MCF 10A (cell line): ENCODE measurements around the gene AMACR. TPM values are rescaled to one million over a fixed set of nuclear protein-coding genes. Genes with fewer than 3 reads are reported as not detected.

ENCODE experiments used
- BruUV-seq: library from RNA; stranded (reverse); fragments of 400-500 nt; replicated peaks from 2 replicates; lab custom pipeline; 2021; lab: Mats Ljungman, UMichigan
- CTCF ChIA-PET: fragments of 300-600 bp; sonication (Branson Sonifier 250); formaldehyde crosslinking; extraction: SDS; loops from one replicate; lab custom pipeline; 2021; ENCODE audit warnings: antibody characterized with exemption, inconsistent platforms; lab: Yijun Ruan, JAX
- POLR2A ChIA-PET: fragments of 300-600, 350-650 bp; sonication (Branson Sonifier 250); formaldehyde crosslinking; extraction: SDS; loops from one replicate; lab custom pipeline; 2020; ENCODE audit warnings: antibody characterized with exemption, inconsistent platforms; lab: Yijun Ruan, JAX
- DNase-seq: peaks from one replicate; pipeline ENCODE4 v3.0.0-alpha.2; 2018; ENCODE audit not compliant: unreplicated experiment
- H3K27ac Mint-ChIP-seq: one replicate; pipeline ENCODE4 v1.8.0; 2022; ENCODE audit warnings: mild to moderate bottlenecking, low read depth, mixed read lengths; ENCODE audit not compliant: unreplicated experiment
- H3K27me3 Mint-ChIP-seq: one replicate; pipeline ENCODE4 v1.8.0; 2022; ENCODE audit warnings: mixed read lengths; ENCODE audit not compliant: insufficient read depth, unreplicated experiment
- H3K36me3 Mint-ChIP-seq: one replicate; pipeline ENCODE4 v1.8.0; 2022; ENCODE audit warnings: mild to moderate bottlenecking, moderate library complexity, mixed read lengths; ENCODE audit not compliant: insufficient read depth, unreplicated experiment
- H3K4me1 Mint-ChIP-seq: one replicate; pipeline ENCODE4 v1.8.0; 2022; ENCODE audit warnings: mixed read lengths; ENCODE audit not compliant: insufficient read depth, unreplicated experiment
- H3K4me3 Mint-ChIP-seq: one replicate; pipeline ENCODE4 v1.8.0; 2022; ENCODE audit warnings: mild to moderate bottlenecking, moderate library complexity, mixed read lengths; ENCODE audit not compliant: unreplicated experiment
- H3K9me3 Mint-ChIP-seq: one replicate; pipeline ENCODE4 v1.8.0; 2022; ENCODE audit warnings: mixed read lengths; ENCODE audit not compliant: unreplicated experiment
- intact Hi-C: fragments of 100-400 bp; cut with micrococcal nuclease; formaldehyde crosslinking; loops from 2 replicates; pipeline ENCODE4 v1.14.1; 2022
- total RNA-seq: library from RNA; stranded (reverse); gene quantifications from 2 replicates; pipeline ENCODE4 v1.2.3, GENCODE V29; 2022
- TF ChIP-seq, protein P1 (sequence below): fragments of 200-600 bp; IDR thresholded peaks from one replicate; pipeline ENCODE4 v1.8.0; 2022; ENCODE audit warnings: antibody characterized with exemption, mild to moderate bottlenecking; ENCODE audit not compliant: unreplicated experiment

The AMACR gene
- total RNA-seq, 1 experiment from 2014 or later: 7.9 TPM

DNA sequence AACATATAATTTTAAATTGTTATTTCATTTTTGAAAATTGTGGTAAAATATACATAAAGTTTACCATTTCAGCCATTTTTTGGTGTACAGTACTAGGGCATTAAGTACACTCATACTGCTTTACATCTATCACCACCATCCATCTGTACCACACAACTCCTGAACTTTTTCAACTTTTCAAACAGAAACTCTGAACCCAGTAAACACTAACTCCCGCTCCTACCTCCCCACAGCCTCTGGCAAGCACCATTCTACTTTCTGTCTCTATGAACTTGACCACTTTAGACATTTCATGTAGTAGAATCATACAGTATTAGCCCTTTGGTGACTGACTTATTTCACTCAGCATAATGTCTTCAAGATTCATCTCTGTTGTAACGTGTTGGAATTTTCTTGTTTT, 15.0 kb downstream of the AMACR start:
- CTCF ChIA-PET: no interaction called here
- H3K4me1 Mint-ChIP-seq: no peaks in the 10 kb centered on the region
- TF ChIP-seq, protein P1, sequence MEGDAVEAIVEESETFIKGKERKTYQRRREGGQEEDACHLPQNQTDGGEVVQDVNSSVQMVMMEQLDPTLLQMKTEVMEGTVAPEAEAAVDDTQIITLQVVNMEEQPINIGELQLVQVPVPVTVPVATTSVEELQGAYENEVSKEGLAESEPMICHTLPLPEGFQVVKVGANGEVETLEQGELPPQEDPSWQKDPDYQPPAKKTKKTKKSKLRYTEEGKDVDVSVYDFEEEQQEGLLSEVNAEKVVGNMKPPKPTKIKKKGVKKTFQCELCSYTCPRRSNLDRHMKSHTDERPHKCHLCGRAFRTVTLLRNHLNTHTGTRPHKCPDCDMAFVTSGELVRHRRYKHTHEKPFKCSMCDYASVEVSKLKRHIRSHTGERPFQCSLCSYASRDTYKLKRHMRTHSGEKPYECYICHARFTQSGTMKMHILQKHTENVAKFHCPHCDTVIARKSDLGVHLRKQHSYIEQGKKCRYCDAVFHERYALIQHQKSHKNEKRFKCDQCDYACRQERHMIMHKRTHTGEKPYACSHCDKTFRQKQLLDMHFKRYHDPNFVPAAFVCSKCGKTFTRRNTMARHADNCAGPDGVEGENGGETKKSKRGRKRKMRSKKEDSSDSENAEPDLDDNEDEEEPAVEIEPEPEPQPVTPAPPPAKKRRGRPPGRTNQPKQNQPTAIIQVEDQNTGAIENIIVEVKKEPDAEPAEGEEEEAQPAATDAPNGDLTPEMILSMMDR: no peak
- no peak for DNase-seq
- intact Hi-C loops: no loop called here
- H3K36me3 Mint-ChIP-seq: peaks cover 41% of the 10 kb centered on the region
- no peaks in the 10 kb centered on the region for H3K27me3 Mint-ChIP-seq
- no TSS peak for BruUV-seq
- POLR2A ChIA-PET: no interaction called here
- no peak overlapping the region for H3K4me3 Mint-ChIP-seq
- H3K27ac Mint-ChIP-seq: no peak overlapping the region
- H3K9me3 Mint-ChIP-seq: no peaks in the 10 kb centered on the region

DNA sequence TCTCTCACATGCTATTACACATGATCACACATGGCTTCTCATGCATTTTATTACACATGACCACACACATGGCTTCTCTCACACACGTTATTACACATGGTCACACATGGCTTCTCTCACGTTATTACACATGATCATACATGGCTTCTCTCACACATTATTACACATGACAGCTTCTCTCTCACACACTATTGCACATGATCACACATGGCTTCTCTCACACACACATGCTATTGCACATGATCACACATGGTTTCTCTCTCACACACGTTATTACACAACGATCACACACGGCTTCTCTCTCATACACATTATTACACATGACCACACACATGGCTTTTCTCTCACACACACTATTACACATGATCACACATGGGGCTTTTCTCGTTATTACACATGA, 22.4 kb downstream of the AMACR start:
- peaks cover 23% of the 10 kb centered on the region for H3K36me3 Mint-ChIP-seq
- H3K27ac Mint-ChIP-seq: no peak overlapping the region
- no peaks in the 10 kb centered on the region for H3K9me3 Mint-ChIP-seq
- DNase-seq: no peak
- no peaks in the 10 kb centered on the region for H3K27me3 Mint-ChIP-seq
- POLR2A ChIA-PET: no interaction called here
- no peak overlapping the region for H3K4me3 Mint-ChIP-seq
- intact Hi-C loops: no loop called here
- TF ChIP-seq, protein P1: no peak
- CTCF ChIA-PET: interaction anchor here (3.0 kb wide), 1 partner anchor 12 kb away, joined by 9 read pairs; no protein-coding TSS in a partner anchor
- no peaks in the 10 kb centered on the region for H3K4me1 Mint-ChIP-seq
- BruUV-seq: no TSS peak

DNA sequence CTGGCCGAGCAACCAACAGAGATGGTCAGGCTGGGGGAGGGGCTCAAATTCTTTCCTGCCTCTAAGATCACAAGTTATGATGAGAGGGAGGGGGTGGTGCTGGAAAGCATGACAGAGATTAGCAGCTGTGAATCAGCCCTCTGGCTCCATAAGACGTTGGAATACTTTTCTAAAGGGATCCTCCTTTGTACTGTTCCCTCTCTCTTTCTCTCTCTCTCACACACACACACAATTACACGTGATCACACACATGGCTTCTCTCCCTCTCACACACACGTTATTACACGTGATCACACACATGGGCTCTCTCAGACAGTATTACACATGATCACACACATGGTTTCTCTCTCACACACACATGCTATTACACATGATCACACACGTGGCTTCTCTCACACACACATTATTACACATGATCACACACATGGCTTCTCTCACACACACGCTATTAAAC, 23.2 kb downstream of the AMACR start, which contains the start of gene SLC45A2:
SLC45A2 (minus strand) TSS at position 23 of the 454 bp plus-strand sequence. CDS start 110 bp downstream, outside the sequence.
- no peaks in the 10 kb centered on the region for H3K9me3 Mint-ChIP-seq
- ChIA-PET CTCF (interaction anchor here (3.0 kb wide), 1 partner anchor 13 kb away, joined by 9 read pairs; no protein-coding TSS in a partner anchor), POLR2A (no interaction called here)
- TF ChIP-seq, protein P1: no peak
- no peak for DNase-seq
- intact Hi-C loops: no loop called here
- no peak within 1 kb of the TSS for H3K27ac Mint-ChIP-seq
- BruUV-seq: no TSS peak
- peaks cover 23% of the 10 kb centered on the region for H3K36me3 Mint-ChIP-seq
- H3K27me3 Mint-ChIP-seq: no peaks in the 10 kb centered on the region
- no peaks in the 10 kb centered on the region for H3K4me1 Mint-ChIP-seq
- no peak within 1 kb of the TSS for H3K4me3 Mint-ChIP-seq

- TF ChIP-seq, protein P1: no peak
- Mint-ChIP-seq H3K36me3 (peaks cover 18% of the 10 kb centered on the region), H3K9me3 (no peaks in the 10 kb centered on the region), H3K4me1 (no peaks in the 10 kb centered on the region), H3K27ac (no peak overlapping the region), H3K27me3 (no peaks in the 10 kb centered on the region), H3K4me3 (no peak overlapping the region)
- ChIA-PET POLR2A (no interaction called here), CTCF (interaction anchor here (3.0 kb wide), 1 partner anchor 13 kb away, joined by 9 read pairs; no protein-coding TSS in a partner anchor)
- BruUV-seq: no TSS peak
- intact Hi-C loops: no loop called here
- DNase-seq: no peak
Measured at GRCh38 chr5:33984178-33984577, 23.7 kb downstream of the AMACR start.
